ENCODE results near the gene BABAM2. TPM values are rescaled to one million over a fixed set of nuclear protein-coding genes. Genes with fewer than 3 reads are reported as not detected.

BABAM2 gene
- 10 to 100 TPM; 34.8 to 42.4 (median 41.3) TPM for total RNA-seq
- long read RNA-seq, donor 1, transcript BABAM2-204 (12 exons, 1,657 nt), result major isoform, 8 of 12 reads
- long read RNA-seq, donor 1, partial matches to known transcripts, result 0 of 12 reads
- long read RNA-seq, donor 1, other reads (novel, unspliced or antisense), result 2 of 12 reads
- long read RNA-seq, donor 2, transcript BABAM2-203 (13 exons, 1,686 nt), result minor isoform, 5 of 53 reads
- long read RNA-seq, donor 2, transcript BABAM2-202 (13 exons, 1,852 nt), result minor isoform, 5 of 53 reads
- long read RNA-seq, donor 2, transcript BABAM2-204 (12 exons, 1,657 nt), result major isoform, 27 of 53 reads
- long read RNA-seq, donor 2, transcript BABAM2-201 (13 exons, 1,681 nt), result minor isoform, 5 of 53 reads
- long read RNA-seq, donor 2, partial matches to known transcripts, result 3 of 53 reads
- long read RNA-seq, donor 2, other reads (novel, unspliced or antisense), result 7 of 53 reads

GRCh38 chr2:27890146-27890923 is at the start of gene BABAM2, which contains the start of gene RBKS:
Gene BABAM2, plus strand, starts transcription at chr2:27890729. Its CDS starts 3,828 bp downstream, at chr2:27894557.
Gene RBKS, minus strand, starts transcription at chr2:27890387. Its CDS starts 42 bp downstream, at chr2:27890345.
- ATAC-seq (peak; percentile 98), DNase-seq (peak; percentile 91 to 95 (median 93))
- H3K4me1 ChIP-seq (ENCODE audit: low read depth), result no peaks in the 10 kb centered on the region
- intact Hi-C loops (cut with DNase I, micrococcal nuclease), result no loop called here
- H3K9me3 ChIP-seq, result no peaks in the 10 kb centered on the region
- TF ChIP-seq, protein P1, sequence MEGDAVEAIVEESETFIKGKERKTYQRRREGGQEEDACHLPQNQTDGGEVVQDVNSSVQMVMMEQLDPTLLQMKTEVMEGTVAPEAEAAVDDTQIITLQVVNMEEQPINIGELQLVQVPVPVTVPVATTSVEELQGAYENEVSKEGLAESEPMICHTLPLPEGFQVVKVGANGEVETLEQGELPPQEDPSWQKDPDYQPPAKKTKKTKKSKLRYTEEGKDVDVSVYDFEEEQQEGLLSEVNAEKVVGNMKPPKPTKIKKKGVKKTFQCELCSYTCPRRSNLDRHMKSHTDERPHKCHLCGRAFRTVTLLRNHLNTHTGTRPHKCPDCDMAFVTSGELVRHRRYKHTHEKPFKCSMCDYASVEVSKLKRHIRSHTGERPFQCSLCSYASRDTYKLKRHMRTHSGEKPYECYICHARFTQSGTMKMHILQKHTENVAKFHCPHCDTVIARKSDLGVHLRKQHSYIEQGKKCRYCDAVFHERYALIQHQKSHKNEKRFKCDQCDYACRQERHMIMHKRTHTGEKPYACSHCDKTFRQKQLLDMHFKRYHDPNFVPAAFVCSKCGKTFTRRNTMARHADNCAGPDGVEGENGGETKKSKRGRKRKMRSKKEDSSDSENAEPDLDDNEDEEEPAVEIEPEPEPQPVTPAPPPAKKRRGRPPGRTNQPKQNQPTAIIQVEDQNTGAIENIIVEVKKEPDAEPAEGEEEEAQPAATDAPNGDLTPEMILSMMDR (IDR thresholded peaks at IDR 0.05), result no peak
- peak within 1 kb of the TSS; percentile 71 for H3K4me3 ChIP-seq
- H3K36me3 ChIP-seq (ENCODE audit: low read depth), result no peaks in the 10 kb centered on the region

DNA sequence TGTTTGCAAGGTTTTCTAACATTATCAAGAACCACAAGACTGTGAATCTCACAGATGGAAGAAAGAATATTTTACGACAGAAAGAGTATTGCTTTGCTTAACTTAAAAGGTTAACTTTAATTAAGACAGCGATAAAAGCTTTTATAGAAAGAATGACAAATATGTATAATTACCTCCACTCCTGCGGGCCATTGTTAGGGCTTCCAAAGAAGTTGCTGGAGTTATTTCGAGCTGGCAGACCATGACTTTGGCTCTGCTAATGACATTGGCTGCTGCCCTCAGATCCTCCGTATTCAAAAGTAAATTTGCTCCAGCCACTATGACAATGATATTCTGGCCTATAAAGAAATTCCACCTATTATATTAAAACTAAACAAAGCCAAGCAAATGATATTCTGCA is 47.6 kb upstream of the BABAM2 start:
- H3K36me3 ChIP-seq (ENCODE audit: low read depth), result no peaks in the 10 kb centered on the region
- no peak overlapping the region for H3K4me3 ChIP-seq
- no peaks in the 10 kb centered on the region for H3K4me1 ChIP-seq (ENCODE audit: low read depth)
- H3K9me3 ChIP-seq, result no peaks in the 10 kb centered on the region
- TF ChIP-seq, protein P1 (IDR thresholded peaks at IDR 0.05), result no peak
- ATAC-seq (no peak), DNase-seq (no peak)
- intact Hi-C loops (cut with DNase I, micrococcal nuclease), result no loop called here

DNA sequence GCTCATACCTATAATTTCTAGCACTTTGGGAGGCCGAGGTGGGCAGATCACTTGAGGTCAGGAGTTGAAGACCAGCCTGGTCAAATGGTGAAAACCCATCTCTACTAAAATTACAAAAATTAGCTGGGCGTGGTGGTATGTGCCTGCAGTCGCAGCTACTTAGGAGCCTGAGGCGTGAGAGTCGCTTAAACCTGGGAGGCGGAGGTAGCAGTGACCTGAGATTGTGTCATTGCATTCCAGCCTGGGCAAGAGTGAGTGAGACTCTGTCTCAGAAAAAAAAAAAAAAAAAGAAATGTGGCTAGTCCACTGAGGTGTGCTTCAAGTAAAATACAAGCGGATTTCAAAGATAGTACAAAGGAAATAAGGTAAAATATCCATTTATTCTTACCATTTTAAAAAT is 46.5 kb upstream of the BABAM2 start:
- ATAC-seq, result no peak
- intact Hi-C loops (cut with DNase I, micrococcal nuclease), result no loop called here
- no peaks in the 10 kb centered on the region for H3K9me3 ChIP-seq
- no peak for DNase-seq
- H3K4me3 ChIP-seq, result no peak overlapping the region
- H3K4me1 ChIP-seq (ENCODE audit: low read depth), result no peaks in the 10 kb centered on the region
- no peaks in the 10 kb centered on the region for H3K36me3 ChIP-seq (ENCODE audit: low read depth)
- TF ChIP-seq, protein P1 (IDR thresholded peaks at IDR 0.05), result no peak

- Histone ChIP-seq H3K4me3 (no peak overlapping the region), H3K4me1 (ENCODE audit: low read depth) (no peaks in the 10 kb centered on the region), H3K9me3 (no peaks in the 10 kb centered on the region), H3K36me3 (ENCODE audit: low read depth) (no peaks in the 10 kb centered on the region)
- TF ChIP-seq, protein P1 (IDR thresholded peaks at IDR 0.05), result no peak
- DNase-seq, result no peak
- intact Hi-C loops (cut with DNase I, micrococcal nuclease), result no loop called here
- ATAC-seq, result no peak
Observed at GRCh38 chr2:27844821-27845255, 45.7 kb upstream of the BABAM2 start.

DNA sequence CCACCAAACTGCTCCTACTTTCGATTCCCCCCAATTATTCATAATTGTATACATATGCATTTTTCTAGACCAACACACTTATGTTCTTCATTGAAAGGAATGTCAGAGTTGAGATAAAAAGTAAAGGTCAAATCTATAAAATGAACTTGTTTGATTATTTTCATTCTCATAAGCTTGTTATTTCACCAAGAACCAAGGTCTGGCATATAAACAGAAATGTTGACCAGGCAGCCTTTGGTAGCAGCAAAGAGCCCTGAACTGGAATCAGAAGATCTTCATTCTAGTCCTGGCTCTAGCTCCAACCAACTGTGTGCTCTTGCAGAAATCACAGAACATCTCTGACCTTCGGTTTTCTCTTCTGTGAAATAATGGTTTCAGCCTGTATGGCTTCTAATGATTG is 43.2 kb upstream of the BABAM2 start:
- Histone ChIP-seq H3K4me1 (ENCODE audit: low read depth) (no peaks in the 10 kb centered on the region), H3K9me3 (no peaks in the 10 kb centered on the region), H3K4me3 (no peak overlapping the region), H3K36me3 (ENCODE audit: low read depth) (no peaks in the 10 kb centered on the region)
- TF ChIP-seq, protein P1 (IDR thresholded peaks at IDR 0.05), result no peak
- no peak for DNase-seq
- intact Hi-C loops (cut with DNase I, micrococcal nuclease), result no loop called here
- no peak for ATAC-seq

All from mucosa of descending colon (tissue), 3 donors.